Endothelial cell of umbilical vein (primary cell): ENCODE data around the gene CNTFR.

Source experiments
- CTCF ChIP-seq, 2 donors: IDR thresholded peaks; 1 replicate in 1 of 2; 2 replicates in 1 of 2; pipeline ENCODE4 v1.5.1; 2011; ENCODE audit warnings: low read length in 2 of 2, mild to moderate bottlenecking in 2 of 2, moderate library complexity in 2 of 2, control low read depth in 1 of 2, inconsistent platforms in 1 of 2, low read depth in 1 of 2; ENCODE audit not compliant: insufficient read depth in 1 of 2; ENCODE audit errors: extremely low read depth in 1 of 2
- POLR2AphosphoS5 ChIP-seq: IDR thresholded peaks from 2 replicates; pipeline ENCODE4 v1.6.1; 2012; ENCODE audit warnings: low read depth, mild to moderate bottlenecking, control low read depth, low read length, moderate library complexity; ENCODE audit not compliant: insufficient read depth

- TF ChIP-seq CTCF (IDR thresholded peaks at IDR 0.05; ENCODE audit: extremely low read depth in 1 of 2, insufficient read depth in 1 of 2, low read depth in 1 of 2, low read length in 2 of 2) (no peak), POLR2AphosphoS5 (no peak)
These were observed 21.4 kb downstream of the CNTFR start for GRCh38 chr9:34568133-34568532.
